HG02943 (cell line): ENCODE data around the gene ANGPTL4.
A peak's percentile ranks its signal among the peaks of the same experiment; 100 is the strongest.

Experiments
- ATAC-seq: cut with Tn5 transposase; IDR thresholded peaks from one replicate; pipeline ENCODE4 v1.9.1; 2021; ENCODE audit warnings: mild to moderate bottlenecking, low read depth, moderate library complexity; ENCODE audit not compliant: unreplicated experiment

Gene ANGPTL4

GRCh38 chr19:8387688-8388611 lies 24.0 kb downstream of the ANGPTL4 start:
- no peak for ATAC-seq

- no peak for ATAC-seq
Observed at GRCh38 chr19:8388612-8388958, 24.6 kb downstream of the ANGPTL4 start.

- peak; percentile 91 for ATAC-seq
Observed at GRCh38 chr19:8389891-8390616, 26.1 kb downstream of the ANGPTL4 start, which contains the start of gene RAB11B. Gene RAB11B, plus strand, starts transcription at chr19:8390360. Its CDS starts 57 bp downstream, at chr19:8390417.

- ATAC-seq, result peak; percentile 42
Observed at GRCh38 chr19:8390617-8390981, 26.6 kb downstream of the ANGPTL4 start.

GRCh38 chr19:8391198-8392016 lies 27.5 kb downstream of the ANGPTL4 start:
- ATAC-seq, result no peak

GRCh38 chr19:8392017-8392591 lies 28.1 kb downstream of the ANGPTL4 start:
- no peak for ATAC-seq

- no peak for ATAC-seq
Observed at GRCh38 chr19:8393192-8393870, 29.4 kb downstream of the ANGPTL4 start.

GRCh38 chr19:8393871-8394250 lies 29.9 kb downstream of the ANGPTL4 start:
- no peak for ATAC-seq

- no peak for ATAC-seq
Observed at GRCh38 chr19:8395621-8396082, 31.7 kb downstream of the ANGPTL4 start.

- no peak for ATAC-seq
Observed at GRCh38 chr19:8396185-8396562, 32.2 kb downstream of the ANGPTL4 start.

GRCh38 chr19:8396563-8397203 lies 32.7 kb downstream of the ANGPTL4 start:
- ATAC-seq, result no peak

- ATAC-seq, result no peak
Observed at GRCh38 chr19:8397271-8397670, 33.3 kb downstream of the ANGPTL4 start.

GRCh38 chr19:8397746-8398310 lies 33.9 kb downstream of the ANGPTL4 start:
- ATAC-seq, result no peak

GRCh38 chr19:8398311-8398771 lies 34.4 kb downstream of the ANGPTL4 start:
- ATAC-seq, result no peak

- ATAC-seq, result no peak
Observed at GRCh38 chr19:8399681-8400188, 35.8 kb downstream of the ANGPTL4 start.

GRCh38 chr19:8401981-8402411 lies 38.0 kb downstream of the ANGPTL4 start:
- ATAC-seq, result no peak

- ATAC-seq, result no peak
Observed at GRCh38 chr19:8403098-8403819, 39.3 kb downstream of the ANGPTL4 start.

- no peak for ATAC-seq
Observed at GRCh38 chr19:8403820-8404109, 39.8 kb downstream of the ANGPTL4 start.
